GM12873 (cell line): ENCODE results near the gene SRRM4.

Experiments used
- CTCF ChIP-seq: IDR thresholded peaks from 2 replicates; pipeline ENCODE4 v1.5.1; 2012; ENCODE audit warnings: low read depth, mild to moderate bottlenecking, moderate library complexity, low read length, control low read depth; ENCODE audit not compliant: insufficient read depth; ENCODE audit errors: missing control alignments

Gene SRRM4

DNA sequence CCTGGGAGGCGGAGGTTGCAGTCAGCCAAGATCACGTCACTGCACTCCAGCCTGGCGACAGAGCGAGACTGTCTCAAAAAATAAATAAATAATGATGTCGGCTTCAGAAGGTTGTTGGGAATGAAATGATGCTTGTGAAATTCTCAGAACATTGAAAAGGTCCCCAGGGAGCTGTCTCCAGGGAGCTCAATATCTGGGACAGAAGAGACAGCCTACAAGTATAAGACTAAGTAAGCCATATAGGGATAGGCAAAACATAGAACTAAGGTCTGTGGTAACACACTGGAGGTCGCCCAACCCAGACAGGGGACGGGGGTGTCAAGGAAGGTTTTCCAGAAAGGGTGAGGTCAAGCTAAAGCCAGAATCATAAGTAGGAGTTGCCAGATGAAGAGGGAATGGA, 167.9 kb downstream of the SRRM4 start:
- TF ChIP-seq CTCF, result no peak

DNA sequence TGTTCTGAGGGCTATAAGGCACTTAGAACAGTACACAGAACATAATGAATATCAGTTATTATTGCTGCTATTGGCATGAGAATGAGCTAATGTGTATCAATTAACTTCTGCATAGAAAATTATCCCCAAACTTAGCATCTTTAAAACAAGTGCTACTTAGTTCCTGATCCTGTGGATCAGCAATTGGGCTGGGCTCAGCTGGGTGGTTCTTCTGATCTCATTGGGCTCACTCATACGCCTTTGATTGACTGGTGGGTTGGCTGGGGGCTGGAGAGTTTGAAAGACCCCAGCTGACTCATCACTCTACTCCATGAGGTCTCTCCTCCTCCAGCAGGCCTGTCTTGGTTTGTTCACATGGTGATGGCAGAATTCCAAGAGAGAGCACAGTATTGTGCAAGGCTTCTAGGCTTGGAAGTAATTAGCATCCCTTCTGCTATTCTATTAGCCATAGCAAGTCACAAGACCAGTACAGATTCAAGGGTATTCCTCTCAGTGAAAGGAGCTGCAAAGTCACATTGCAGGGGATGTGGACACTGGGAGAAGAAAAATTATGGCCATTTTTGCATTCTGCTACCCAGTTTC, 170.2 kb downstream of the SRRM4 start:
- TF ChIP-seq CTCF, result no peak

GRCh38 chr12:119153477-119154434, 172.4 kb downstream of the SRRM4 start:
- no peak for TF ChIP-seq CTCF

DNA sequence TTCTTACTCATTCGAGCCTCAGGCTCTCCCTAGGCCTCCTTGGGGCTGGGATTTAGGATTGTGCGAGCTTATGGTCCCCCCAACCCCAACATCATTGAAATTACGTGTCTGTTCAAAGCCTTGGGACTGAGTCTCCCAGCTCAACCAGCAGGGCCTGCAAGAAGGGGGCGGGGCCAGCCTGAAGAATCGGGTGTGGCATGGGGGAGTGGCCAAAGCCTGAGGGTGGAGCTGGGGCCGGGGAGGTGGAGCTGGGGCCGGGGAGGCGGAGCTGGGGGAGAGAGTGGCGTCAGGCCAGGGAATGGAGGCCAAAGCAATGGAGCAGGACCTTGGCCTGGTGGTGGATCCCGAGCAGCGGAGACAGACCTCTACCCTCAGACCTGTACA, 173.1 kb downstream of the SRRM4 start:
- TF ChIP-seq CTCF, result no peak

GRCh38 chr12:119156401-119157044, 175.2 kb downstream of the SRRM4 start:
- no peak for TF ChIP-seq CTCF

GRCh38 chr12:119157528-119157927, 176.2 kb downstream of the SRRM4 start:
- TF ChIP-seq CTCF, result no peak

DNA sequence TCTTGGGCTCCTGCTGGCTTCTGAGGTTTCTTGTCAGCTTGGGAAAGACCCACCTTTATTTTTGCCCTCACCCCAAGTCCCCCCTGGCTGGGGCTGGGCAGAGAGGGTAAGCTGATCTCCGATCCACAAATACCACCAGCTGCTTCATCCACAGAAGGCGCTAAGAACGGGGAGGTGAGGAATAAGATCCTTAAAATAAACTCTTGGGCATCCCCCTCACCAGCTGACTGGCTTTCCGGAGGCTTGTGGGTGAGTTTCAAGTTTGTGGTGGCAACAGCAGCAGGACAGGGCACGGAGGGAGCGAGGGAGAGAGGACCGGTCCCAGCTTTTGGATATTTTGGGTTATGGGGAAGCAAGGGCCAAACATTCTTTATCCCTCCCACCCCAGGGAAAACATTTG, 176.6 kb downstream of the SRRM4 start:
- TF ChIP-seq CTCF, result no peak
